Stimulated activated CD4-positive, alpha-beta T cell treated with anti-CD3 and anti-CD28 coated beads, Interleukin-2, amount 100 ng/mL, for 4 hours (primary cell): ENCODE measurements around the gene ISG20L2.

ENCODE experiments used
- DNase-seq: peaks from one replicate; pipeline ENCODE4 v3.0.0-alpha.2; 2020; ENCODE audit warnings: low read depth

Gene ISG20L2

GRCh38 chr1:156752843-156753482 is 24.4 kb upstream of the ISG20L2 start:
- no peak for DNase-seq

- DNase-seq: peak; percentile 97
Measured at GRCh38 chr1:156751757-156752481, 23.4 kb upstream of the ISG20L2 start.

GRCh38 chr1:156751451-156751756 is 22.8 kb upstream of the ISG20L2 start, which contains the start of gene HDGF:
HDGF (minus strand) TSS chr1:156751675; CDS start chr1:156751429, 246 bp downstream.
- no peak for DNase-seq

GRCh38 chr1:156750711-156751450 is 22.3 kb upstream of the ISG20L2 start:
- DNase-seq: no peak

GRCh38 chr1:156750191-156750672 is 21.7 kb upstream of the ISG20L2 start:
- DNase-seq: peak; percentile 47

- DNase-seq: no peak
Measured at GRCh38 chr1:156749419-156750118, 21.0 kb upstream of the ISG20L2 start.

- DNase-seq: no peak
Measured at GRCh38 chr1:156748670-156749418, 20.3 kb upstream of the ISG20L2 start.

GRCh38 chr1:156747742-156748669 is 19.4 kb upstream of the ISG20L2 start:
- DNase-seq: no peak

- no peak for DNase-seq
Measured at GRCh38 chr1:156746728-156747631, 18.4 kb upstream of the ISG20L2 start.

GRCh38 chr1:156746406-156746727 is 17.8 kb upstream of the ISG20L2 start:
- no peak for DNase-seq

GRCh38 chr1:156745881-156746280 is 17.3 kb upstream of the ISG20L2 start:
- DNase-seq: no peak

GRCh38 chr1:156744786-156745419 is 16.3 kb upstream of the ISG20L2 start:
- DNase-seq: no peak

GRCh38 chr1:156744344-156744743 is 15.8 kb upstream of the ISG20L2 start:
- DNase-seq: no peak

- no peak for DNase-seq
Measured at GRCh38 chr1:156743367-156744302, 15.1 kb upstream of the ISG20L2 start.

- no peak for DNase-seq
Measured at GRCh38 chr1:156742801-156743200, 14.2 kb upstream of the ISG20L2 start.

GRCh38 chr1:156742017-156742416 is 13.5 kb upstream of the ISG20L2 start:
- no peak for DNase-seq

GRCh38 chr1:156741481-156741983 is 13.0 kb upstream of the ISG20L2 start:
- no peak for DNase-seq
